Naive thymus-derived CD4-positive, alpha-beta T cell (primary cell): ENCODE data around the gene RAPSN. TPM values are rescaled to one million over a fixed set of nuclear protein-coding genes. Genes with fewer than 3 reads are reported as not detected.
"Not testable (repeated sequence)": the region's sequence is repeated elsewhere in the genome, so short reads cannot be mapped to it uniquely, and the experiment has no call there.

Experiments used
- ATAC-seq: fragments of 150-1000 bp; cut with Tn5 transposase; 2 replicates; pipeline ENCODE4 v1.10.0; 2021; ENCODE audit warnings: mild to moderate bottlenecking, moderate library complexity
- CTCF ChIA-PET: fragments of 350-600 bp; sonication (Branson Sonifier 250); formaldehyde crosslinking; loops from one replicate; lab custom pipeline; 2021; ENCODE audit warnings: antibody characterized with exemption; lab: Charles Lee
- POLR2A ChIA-PET: fragments of 350-600 bp; sonication (Branson Sonifier 250); formaldehyde crosslinking; loops from one replicate; lab custom pipeline; 2021; ENCODE audit warnings: antibody characterized with exemption, inconsistent platforms; lab: Charles Lee
- DNase-seq, 9 donors: peaks; one replicate each; pipeline versions ENCODE4 v3.0.0 to v3.0.0-alpha.2; 2020 to 2022; ENCODE audit warnings: mixed read lengths in 1 of 9
- H3K27ac ChIP-seq: one replicate; pipeline ENCODE4 v1.7.0; 2013; ENCODE audit warnings: mild to moderate bottlenecking, low read depth, low read length, moderate library complexity
- H3K27me3 ChIP-seq, 2 donors: one replicate each; pipeline ENCODE4 v1.7.0; 2013; ENCODE audit warnings: low read length in 2 of 2, mild to moderate bottlenecking in 2 of 2, moderate library complexity in 2 of 2; ENCODE audit not compliant: control insufficient read depth in 2 of 2, insufficient read depth in 2 of 2
- H3K36me3 ChIP-seq, 3 experiments: 1 replicate in 2 of 3; 2 replicates in 1 of 3; pipeline ENCODE4 v1.7.0; 2013; ENCODE audit warnings: low read length in 3 of 3, mild to moderate bottlenecking in 3 of 3, moderate library complexity in 1 of 3; ENCODE audit not compliant: insufficient read depth in 3 of 3, control insufficient read depth in 2 of 3
- H3K4me1 ChIP-seq, 2 donors: one replicate each; pipeline ENCODE4 v1.7.0; 2013; ENCODE audit warnings: low read length in 2 of 2, mild to moderate bottlenecking in 2 of 2, moderate library complexity in 1 of 2; ENCODE audit not compliant: control insufficient read depth in 2 of 2, insufficient read depth in 2 of 2
- H3K4me3 ChIP-seq: 2 replicates; pipeline ENCODE4 v1.7.0; 2013; ENCODE audit warnings: mild to moderate bottlenecking, low read length
- H3K9me3 ChIP-seq, 3 experiments: 1 replicate in 2 of 3; 2 replicates in 1 of 3; pipeline ENCODE4 v1.7.0; 2013; ENCODE audit warnings: low read length in 3 of 3; ENCODE audit not compliant: control insufficient read depth in 2 of 3
- H3K27ac Mint-ChIP-seq, 9 donors: one replicate each; pipeline ENCODE4 v1.8.0; 2020 to 2022; ENCODE audit warnings: mixed read lengths in 9 of 9, mild to moderate bottlenecking in 8 of 9, moderate library complexity in 5 of 9, inconsistent platforms in 2 of 9
- H3K27me3 Mint-ChIP-seq, 5 donors: one replicate each; pipeline ENCODE4 v1.8.0; 2021 to 2022; ENCODE audit warnings: mixed read lengths in 5 of 5, mild to moderate bottlenecking in 1 of 5
- H3K36me3 Mint-ChIP-seq, 5 donors: one replicate each; pipeline ENCODE4 v1.8.0; 2020 to 2022; ENCODE audit warnings: mixed read lengths in 5 of 5, mild to moderate bottlenecking in 3 of 5, inconsistent platforms in 1 of 5
- H3K4me1 Mint-ChIP-seq, 7 donors: one replicate each; pipeline ENCODE4 v1.8.0; 2020 to 2022; ENCODE audit warnings: mixed read lengths in 7 of 7, mild to moderate bottlenecking in 3 of 7, inconsistent platforms in 1 of 7
- H3K4me3 Mint-ChIP-seq, 10 donors: one replicate each; pipeline ENCODE4 v1.8.0; 2020 to 2022; ENCODE audit warnings: mild to moderate bottlenecking in 10 of 10, mixed read lengths in 10 of 10, moderate library complexity in 6 of 10, inconsistent platforms in 2 of 10
- H3K9me3 Mint-ChIP-seq, 11 donors: one replicate each; pipeline ENCODE4 v1.8.0; 2020 to 2022; ENCODE audit warnings: mixed read lengths in 11 of 11, mild to moderate bottlenecking in 4 of 11, inconsistent platforms in 1 of 11, moderate library complexity in 1 of 11
- intact Hi-C, 2 donors: fragments of 100-400 bp; cut with micrococcal nuclease; formaldehyde crosslinking; loops; one replicate each; pipeline ENCODE4 v1.15.1; 2023
- polyA plus RNA-seq, 2 donors: library from polyadenylated mRNA; unstranded; fragments of 300-500 nt; fragmentation: Illumina TruSeq; gene quantifications; one replicate each; pipeline ENCODE4 v1.2.3, GENCODE V29; 2021
- total RNA-seq, 6 experiments: library from RNA in 5 of 6; stranded (reverse) in 5 of 6; gene quantifications; 1 replicate in 5 of 6; 2 replicates in 1 of 6; pipeline ENCODE4 v1.2.3 and lab custom pipeline; 2021 to 2026

Gene RAPSN
- total and polyA plus RNA-seq, 7 experiments from 2014 or later, result 0.99 to 1.7 (median 1.4) TPM; not detected in 2

DNA sequence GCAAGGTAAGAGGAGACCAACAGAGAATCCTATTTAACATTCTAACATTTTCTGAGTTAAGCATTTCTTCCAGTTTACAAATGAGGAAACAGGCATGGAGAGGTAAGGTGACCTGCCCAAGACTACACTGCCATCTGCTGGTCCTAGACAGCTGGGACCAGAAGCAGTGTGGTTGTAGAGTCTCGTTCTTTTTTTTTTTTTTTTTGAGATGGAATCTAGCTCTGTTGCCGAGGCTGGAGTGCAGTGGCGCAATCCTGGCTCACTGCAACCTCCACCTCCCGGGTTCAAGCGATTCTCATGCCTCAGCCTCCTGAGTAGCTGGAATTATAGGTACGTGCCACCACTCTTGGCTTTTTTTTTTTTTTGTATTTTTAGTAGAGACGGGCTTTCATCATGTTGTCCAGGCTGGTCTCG lies 5.3 kb upstream of the RAPSN start:
- H3K36me3 Mint-ChIP-seq, H3K4me3 ChIP-seq, H3K9me3 Mint-ChIP-seq, H3K27me3 Mint-ChIP-seq, H3K9me3 ChIP-seq, H3K36me3 ChIP-seq, H3K4me1 ChIP-seq, H3K27ac ChIP-seq, H3K27me3 ChIP-seq, H3K4me1 Mint-ChIP-seq: not testable (repeated sequence)
- ATAC-seq (peak; percentile 99), DNase-seq (peak in 8 of 9 donors; percentile 51 to 76 (median 68))
- intact Hi-C loops, result loop anchor here (1.0 to 2.0 kb wide), 9 partner anchors 27 to 565 kb away; partner anchors contain the start of genes ARFGAP2 (in 1 of the 2) and PSMC3 (in 1 of the 2)
- peak overlapping the region in 1 of 10 donors; percentile 41 for H3K4me3 Mint-ChIP-seq
- POLR2A ChIA-PET, result interaction anchor here (0.5 to 0.7 kb wide), 2 partner anchors 133 to 183 kb away, joined by 3 read pairs; no protein-coding TSS in a partner anchor
- H3K27ac Mint-ChIP-seq, result peak overlapping the region in 6 of 9 donors; percentile 16 to 49 (median 44)
- CTCF ChIA-PET, result interaction anchor here (0.6 to 2.2 kb wide), 6 partner anchors 10 to 696 kb away, joined by 3 to 10 read pairs (median 4); no protein-coding TSS in a partner anchor

DNA sequence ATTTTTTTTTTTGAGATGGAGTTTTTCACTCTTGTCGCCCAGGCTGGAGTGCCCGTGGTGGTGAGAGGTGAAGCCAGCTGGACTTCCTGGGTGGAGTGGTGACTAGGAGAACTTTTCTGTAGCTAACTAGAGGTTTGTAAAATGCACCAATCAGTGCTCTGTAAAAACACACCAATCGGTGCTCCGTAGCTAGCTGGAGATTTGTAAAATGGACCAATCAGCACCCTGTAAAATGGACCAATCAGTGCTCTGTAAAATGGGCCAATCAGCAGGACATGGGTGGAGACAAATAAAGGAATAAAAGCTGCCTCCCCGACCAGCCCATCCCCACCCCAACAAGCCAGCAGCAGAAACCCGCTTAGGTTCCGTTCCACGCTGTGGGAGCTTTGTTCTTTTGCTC lies 4.4 kb upstream of the RAPSN start:
- Histone ChIP-seq H3K36me3 (no peaks in the 10 kb centered on the region), H3K27ac (no peak overlapping the region), H3K4me3 (no peak overlapping the region), H3K4me1 (no peaks in the 10 kb centered on the region), H3K9me3 (no peaks in the 10 kb centered on the region), H3K27me3 (no peaks in the 10 kb centered on the region)
- ChIA-PET POLR2A (interaction anchor here (0.6 kb wide), 1 partner anchor 1533 kb away, joined by 5 read pairs; no protein-coding TSS in a partner anchor), CTCF (interaction anchor here (0.8 to 2.2 kb wide), 5 partner anchors 9 to 276 kb away, joined by 3 to 10 read pairs (median 3); no protein-coding TSS in a partner anchor)
- Mint-ChIP-seq H3K27ac (no peak overlapping the region), H3K27me3 (no peaks in the 10 kb centered on the region), H3K4me1 (peaks cover 0 to 7% (median 4%) of the 10 kb centered on the region in 7 donors), H3K4me3 (no peak overlapping the region), H3K9me3 (no peaks in the 10 kb centered on the region), H3K36me3 (no peaks in the 10 kb centered on the region)
- intact Hi-C loops, result no loop called here
- no peak for ATAC-seq
- DNase-seq, result no peak

DNA sequence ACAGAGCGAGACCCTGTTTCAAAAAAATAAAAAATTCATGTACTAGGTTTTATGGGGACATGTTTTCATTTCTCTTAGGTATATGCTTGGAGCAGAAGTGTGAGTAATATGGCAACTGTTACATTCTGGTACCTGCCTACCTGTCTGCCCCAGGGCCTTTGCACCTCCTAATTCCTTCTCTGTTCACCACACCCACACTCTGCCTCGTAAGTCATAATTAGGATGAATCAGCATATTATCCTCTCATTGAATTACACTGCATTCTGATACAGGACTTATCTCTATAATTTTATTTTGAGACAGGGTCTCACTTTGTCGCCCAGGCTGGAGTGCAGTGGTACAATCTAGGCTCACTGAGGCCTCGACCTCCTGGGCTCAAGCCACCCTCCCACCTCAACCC lies 3.1 kb upstream of the RAPSN start:
- H3K36me3 Mint-ChIP-seq, result no peaks in the 10 kb centered on the region
- Histone ChIP-seq H3K4me3 (no peak overlapping the region), H3K36me3 (no peaks in the 10 kb centered on the region), H3K4me1 (no peaks in the 10 kb centered on the region), H3K9me3 (no peaks in the 10 kb centered on the region), H3K27ac (no peak overlapping the region), H3K27me3 (no peaks in the 10 kb centered on the region)
- ChIA-PET POLR2A (interaction anchor here (0.6 kb wide), 1 partner anchor 75 kb away, joined by 3 read pairs; no protein-coding TSS in a partner anchor), CTCF (no interaction called here)
- H3K4me1 Mint-ChIP-seq, result peaks cover 0 to 7% (median 4%) of the 10 kb centered on the region in 7 donors
- intact Hi-C loops, result no loop called here
- DNase-seq, result no peak
- no peak overlapping the region for H3K27ac Mint-ChIP-seq
- H3K27me3 Mint-ChIP-seq, result no peaks in the 10 kb centered on the region
- H3K9me3 Mint-ChIP-seq, result no peaks in the 10 kb centered on the region
- H3K4me3 Mint-ChIP-seq, result no peak overlapping the region
- no peak for ATAC-seq

DNA sequence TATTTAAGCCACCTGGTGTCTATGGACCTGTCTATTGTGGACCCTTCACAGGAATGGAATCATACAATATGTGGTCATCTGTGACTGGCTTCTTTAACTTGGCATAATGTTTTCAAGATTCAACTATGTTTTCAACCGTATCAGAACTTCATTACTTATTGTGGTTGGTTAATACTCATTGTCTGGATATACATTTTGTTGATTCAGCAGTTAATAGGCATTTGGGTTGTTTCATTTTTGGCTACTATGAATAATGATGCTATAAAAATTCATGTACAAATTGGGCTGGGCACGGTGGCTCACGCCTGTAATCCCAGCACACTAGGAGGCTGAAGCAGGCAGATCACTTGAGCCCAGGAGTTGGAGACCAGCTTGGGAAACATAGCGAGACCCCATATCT lies 2.5 kb upstream of the RAPSN start:
- peaks cover 0 to 7% (median 4%) of the 10 kb centered on the region in 7 donors for H3K4me1 Mint-ChIP-seq
- H3K4me3 ChIP-seq, result no peak overlapping the region
- DNase-seq, result no peak
- no peaks in the 10 kb centered on the region for H3K36me3 Mint-ChIP-seq
- no peaks in the 10 kb centered on the region for H3K27me3 ChIP-seq
- H3K9me3 ChIP-seq, result no peaks in the 10 kb centered on the region
- no peak for ATAC-seq
- no peaks in the 10 kb centered on the region for H3K9me3 Mint-ChIP-seq
- no peaks in the 10 kb centered on the region for H3K27me3 Mint-ChIP-seq
- no peak overlapping the region for H3K27ac Mint-ChIP-seq
- no peak overlapping the region for H3K27ac ChIP-seq
- H3K4me3 Mint-ChIP-seq, result no peak overlapping the region
- intact Hi-C loops, result no loop called here
- no peaks in the 10 kb centered on the region for H3K4me1 ChIP-seq
- no peaks in the 10 kb centered on the region for H3K36me3 ChIP-seq
- ChIA-PET CTCF (interaction anchor here (0.6 kb wide), 1 partner anchor 13 kb away, joined by 3 read pairs; no protein-coding TSS in a partner anchor), POLR2A (no interaction called here)

DNA sequence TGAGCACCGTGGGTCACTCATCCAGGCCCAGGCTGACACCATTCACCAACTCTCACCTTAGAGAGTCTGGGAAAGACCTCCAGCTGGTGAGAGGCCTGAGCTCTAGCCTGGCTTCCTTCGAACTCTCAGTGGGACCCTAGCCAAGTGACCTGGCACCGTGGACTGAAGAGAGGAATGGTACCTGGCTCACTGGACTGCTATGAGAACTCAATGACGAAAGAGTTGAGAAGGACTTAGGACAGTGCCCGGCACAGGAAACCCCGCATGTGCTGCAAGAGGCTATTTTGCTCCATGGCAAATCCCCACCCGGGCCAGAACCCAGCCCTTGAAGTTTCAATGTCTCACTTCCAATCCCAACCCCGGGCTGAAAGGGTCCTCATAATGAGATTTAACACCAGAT lies 605 bp upstream of the RAPSN start:
- ATAC-seq (no peak), DNase-seq (no peak)
- Mint-ChIP-seq H3K27ac (no peak overlapping the region), H3K36me3 (no peaks in the 10 kb centered on the region), H3K9me3 (no peaks in the 10 kb centered on the region), H3K4me3 (no peak overlapping the region), H3K27me3 (no peaks in the 10 kb centered on the region), H3K4me1 (peaks cover 0 to 5% (median 4%) of the 10 kb centered on the region in 7 donors)
- ChIA-PET POLR2A (no interaction called here), CTCF (no interaction called here)
- H3K9me3 ChIP-seq, result no peaks in the 10 kb centered on the region
- no peak overlapping the region for H3K4me3 ChIP-seq
- H3K4me1 ChIP-seq, result no peaks in the 10 kb centered on the region
- H3K36me3 ChIP-seq, result no peaks in the 10 kb centered on the region
- no peaks in the 10 kb centered on the region for H3K27me3 ChIP-seq
- H3K27ac ChIP-seq, result no peak overlapping the region
- intact Hi-C loops, result no loop called here

DNA sequence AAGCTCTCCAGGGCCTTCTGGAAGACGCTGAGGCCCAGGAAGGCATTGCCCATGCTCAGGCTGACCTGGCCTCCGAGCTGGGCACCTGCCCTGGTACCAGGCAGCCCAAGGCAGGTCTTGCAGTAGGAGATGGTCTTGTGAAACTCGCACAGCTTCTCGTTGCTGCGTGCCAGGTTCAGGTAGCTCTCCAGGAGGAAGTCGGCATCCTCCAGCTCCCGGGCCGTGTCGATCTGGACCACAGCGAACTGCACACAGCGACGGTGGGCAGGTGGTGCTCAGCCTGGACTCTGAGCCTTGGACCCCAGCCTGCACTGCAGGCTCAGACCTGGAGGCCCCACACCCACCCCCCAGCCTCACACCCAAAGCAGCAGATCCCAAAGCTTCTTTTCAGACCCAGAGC lies 1.0 kb downstream of the RAPSN start:
- ChIA-PET CTCF (no interaction called here), POLR2A (no interaction called here)
- Histone ChIP-seq H3K9me3 (no peaks in the 10 kb centered on the region), H3K4me3 (no peak overlapping the region), H3K4me1 (peaks cover 0 to 6% of the 10 kb centered on the region in 2 donors), H3K27me3 (no peaks in the 10 kb centered on the region), H3K36me3 (no peaks in the 10 kb centered on the region), H3K27ac (no peak overlapping the region)
- Mint-ChIP-seq H3K4me3 (no peak overlapping the region), H3K27me3 (no peaks in the 10 kb centered on the region), H3K27ac (no peak overlapping the region), H3K4me1 (peaks cover 0 to 10% (median 5%) of the 10 kb centered on the region in 7 donors), H3K36me3 (no peaks in the 10 kb centered on the region), H3K9me3 (no peaks in the 10 kb centered on the region)
- intact Hi-C loops, result no loop called here
- ATAC-seq (no peak), DNase-seq (no peak)

DNA sequence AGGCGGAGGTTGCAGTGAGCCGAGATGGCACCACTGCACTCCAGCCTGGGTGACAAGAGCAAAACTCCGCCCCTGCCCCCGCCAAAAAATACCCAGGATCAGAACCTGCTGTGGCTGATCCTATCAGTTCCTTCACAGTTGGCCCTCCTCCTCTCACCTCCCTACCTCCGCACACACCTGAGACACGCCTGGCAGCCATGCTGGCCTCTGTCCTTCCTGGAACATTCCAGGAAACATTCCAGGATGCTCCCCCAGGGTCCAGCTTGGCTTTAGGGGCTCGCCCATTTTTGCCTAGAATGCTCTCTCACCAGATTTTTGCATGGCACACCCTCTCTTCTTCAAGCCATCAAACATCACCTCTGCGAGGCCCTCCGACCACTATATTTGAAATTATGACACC lies 2.1 kb downstream of the RAPSN start:
- no peaks in the 10 kb centered on the region for H3K36me3 ChIP-seq
- CTCF ChIA-PET, result no interaction called here
- H3K4me3 ChIP-seq, result no peak overlapping the region
- H3K4me1 Mint-ChIP-seq, result peaks cover 0 to 10% (median 6%) of the 10 kb centered on the region in 7 donors
- POLR2A ChIA-PET, result no interaction called here
- H3K9me3 Mint-ChIP-seq, result no peaks in the 10 kb centered on the region
- H3K4me3 Mint-ChIP-seq, result no peak overlapping the region
- peak overlapping the region in 1 of 9 donors; percentile 79 for H3K27ac Mint-ChIP-seq
- intact Hi-C loops, result no loop called here
- no peaks in the 10 kb centered on the region for H3K36me3 Mint-ChIP-seq
- no peak overlapping the region for H3K27ac ChIP-seq
- no peaks in the 10 kb centered on the region for H3K27me3 ChIP-seq
- DNase-seq (no peak), ATAC-seq (no peak)
- H3K27me3 Mint-ChIP-seq, result no peaks in the 10 kb centered on the region
- H3K9me3 ChIP-seq, result no peaks in the 10 kb centered on the region
- peaks cover 0 to 6% of the 10 kb centered on the region in 2 donors for H3K4me1 ChIP-seq
